ENCODE measurements around the gene ZNF746. TPM values are rescaled to one million over a fixed set of nuclear protein-coding genes. Genes with fewer than 3 reads are reported as not detected.

ZNF746 gene
- total and polyA plus RNA-seq, 10 of the 15 experiments (the other 5 are each of a cell fraction or from before 2014, with no cell fraction given): 1.2 to 19.0 (median 6.3) TPM

- Histone ChIP-seq H2AFZ (ENCODE audit: control insufficient read depth, low read depth, low read length) (no peak overlapping the region), H3K9me3 (replicated peaks; ENCODE audit: control insufficient read depth, insufficient read depth, low read length) (no peaks in the 10 kb centered on the region), H3K9ac (ENCODE audit: control insufficient read depth, insufficient read depth, low read length) (no peak overlapping the region), H3K36me3 (ENCODE audit: control insufficient read depth in 2 of 2, insufficient read depth in 2 of 2, low read length in 1 of 2) (peaks cover 6 to 12% of the 10 kb centered on the region in 2 experiments; a peak in 3 of 4 replicates), H4K20me1 (ENCODE audit: control insufficient read depth, insufficient read depth) (no peaks in the 10 kb centered on the region), H3K4me2 (ENCODE audit: control insufficient read depth, insufficient read depth) (no peak overlapping the region), H3K27ac (ENCODE audit: control insufficient read depth, insufficient read depth) (no peak overlapping the region), H3K79me2 (ENCODE audit: control insufficient read depth, insufficient read depth, low read length) (no peaks in the 10 kb centered on the region), H3K27me3 (replicated peaks in 1 of 2; ENCODE audit: control insufficient read depth in 2 of 2, insufficient read depth in 2 of 2, low read length in 1 of 2) (no peaks in the 10 kb centered on the region), H3K4me1 (ENCODE audit: control insufficient read depth, insufficient read depth, low read length) (no peaks in the 10 kb centered on the region), H3K4me3 (no peak overlapping the region)
- FAIRE-seq: no peak
- no peak for ATAC-seq
- BruUV-seq (replicated peaks): no TSS peak
- ChIA-PET CTCF (interaction anchor here (1.1 to 1.6 kb wide), 2 partner anchors 9 to 13 kb away, joined by 3 read pairs; no protein-coding TSS in a partner anchor), SMC1A (ENCODE audit: uncharacterized antibody, unreplicated experiment) (no interaction called here), RAD21 (ENCODE audit: unreplicated experiment) (no interaction called here), POLR2A (interaction anchor here (0.7 to 1.2 kb wide), 2 partner anchors 15 to 170 kb away, joined by 3 to 4 read pairs; no protein-coding TSS in a partner anchor)
- 67% methylated on average over 2 of the region's 2 CpGs for WGBS (ENCODE audit: insufficient coverage, insufficient replicate concordance, low lambda C conversion rate, missing lambda C conversion rate)
- intact Hi-C loops (cut with micrococcal nuclease; ENCODE audit: unreplicated experiment) (loop anchor here (10.0 kb wide), 1 partner anchor 283 kb away; the partner anchor contains the start of gene ZNF398), in situ Hi-C loops (cut with MboI) (no loop called here)
- no peak for DNase-seq (ENCODE audit: low read depth, low spot score)
- no peak for TF ChIP-seq BCL11A (IDR thresholded peaks at IDR 0.05; ENCODE audit: low read depth, low read length)
- no peak for TF ChIP-seq ZBTB11 (CRISPR knock-in tag; IDR thresholded peaks at IDR 0.05)
- no peak for TF ChIP-seq CEBPZ (IDR thresholded peaks at IDR 0.05; ENCODE audit: low read depth, low read length)
- no peak for TF ChIP-seq USF2 (IDR thresholded peaks at IDR 0.05; ENCODE audit: borderline replicate concordance, low read depth, low read length)
- TF ChIP-seq CUX1 (IDR thresholded peaks at IDR 0.05; ENCODE audit: insufficient replicate concordance, low read depth, low read length): no peak
- no peak for TF ChIP-seq POU2F2 (IDR thresholded peaks at IDR 0.05; ENCODE audit: borderline replicate concordance, low read depth, low read length)
- no peak for TF ChIP-seq TBL1XR1 (IDR thresholded peaks at IDR 0.05; ENCODE audit: low read depth, low read length)
- no peak for TF ChIP-seq JUNB (IDR thresholded peaks at IDR 0.05)
- TF ChIP-seq KAT2A (conservative IDR thresholded peaks at IDR 0.05; ENCODE audit: control insufficient read depth, low read depth, low read length): no peak
- TF ChIP-seq MAX (IDR thresholded peaks at IDR 0.05; ENCODE audit: low read depth, low read length): no peak
- no peak for TF ChIP-seq KDM1A (IDR thresholded peaks at IDR 0.05; ENCODE audit: borderline replicate concordance)
Measured at GRCh38 chr7:149427893-149428292, 69.7 kb downstream of the ZNF746 start.
